Activated naive CD4-positive, alpha-beta T cell (primary cell): ENCODE data around the gene RPUSD4.

ENCODE experiments used
- DNase-seq, 4 experiments: peaks; one replicate each; lab custom pipeline; 2025; lab: John Stamatoyannopoulos, UW

RPUSD4 gene

GRCh38 chr11:126157326-126158030, 54.0 kb downstream of the RPUSD4 start:
- no peak for DNase-seq

DNA sequence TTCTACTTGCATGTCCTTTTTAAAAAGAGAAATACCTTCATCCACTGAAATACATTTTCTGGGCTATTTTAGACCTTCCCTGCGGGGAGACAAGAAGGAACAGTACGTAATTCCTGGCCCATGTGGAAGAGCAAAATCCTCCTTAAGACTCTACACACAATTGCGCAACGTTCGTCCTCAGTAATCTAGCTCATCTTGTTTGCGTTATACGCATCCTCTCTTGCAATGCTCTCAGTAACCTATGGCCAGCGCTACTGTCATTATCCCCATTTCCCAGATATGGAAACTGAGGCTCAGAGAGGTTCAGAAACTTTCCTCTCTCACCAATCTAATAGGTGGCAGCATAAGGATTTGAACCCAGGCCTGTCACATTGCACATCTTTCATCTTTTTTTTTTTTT, 54.6 kb downstream of the RPUSD4 start:
- no peak for DNase-seq

GRCh38 chr11:126155402-126156187, 55.9 kb downstream of the RPUSD4 start:
- no peak for DNase-seq

DNA sequence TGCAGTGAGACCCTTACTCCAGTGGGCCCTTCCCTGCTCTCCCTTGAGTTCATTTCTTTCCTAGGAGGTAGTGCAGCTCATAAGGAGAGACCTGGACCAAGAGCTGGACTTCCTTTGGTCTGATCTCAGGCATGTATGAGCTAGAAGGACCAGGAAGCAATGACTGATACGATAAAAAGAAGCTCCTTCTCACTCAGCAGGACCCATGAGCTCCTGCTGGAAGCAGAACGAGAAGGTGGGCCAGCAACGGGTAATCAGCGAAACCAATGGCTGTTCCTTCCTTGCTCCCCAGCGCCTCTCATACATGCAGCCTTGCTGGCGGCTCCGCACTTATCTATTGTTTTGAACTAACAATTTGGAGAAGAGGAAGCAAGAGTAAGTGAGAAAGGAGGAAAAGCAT, 56.8 kb downstream of the RPUSD4 start:
- DNase-seq, result no peak

- no peak for DNase-seq
These were observed 57.5 kb downstream of the RPUSD4 start for GRCh38 chr11:126153972-126154371.

- DNase-seq, result no peak
These were observed 58.4 kb downstream of the RPUSD4 start for GRCh38 chr11:126153006-126153405.

GRCh38 chr11:126152586-126152985, 58.9 kb downstream of the RPUSD4 start:
- no peak for DNase-seq

DNA sequence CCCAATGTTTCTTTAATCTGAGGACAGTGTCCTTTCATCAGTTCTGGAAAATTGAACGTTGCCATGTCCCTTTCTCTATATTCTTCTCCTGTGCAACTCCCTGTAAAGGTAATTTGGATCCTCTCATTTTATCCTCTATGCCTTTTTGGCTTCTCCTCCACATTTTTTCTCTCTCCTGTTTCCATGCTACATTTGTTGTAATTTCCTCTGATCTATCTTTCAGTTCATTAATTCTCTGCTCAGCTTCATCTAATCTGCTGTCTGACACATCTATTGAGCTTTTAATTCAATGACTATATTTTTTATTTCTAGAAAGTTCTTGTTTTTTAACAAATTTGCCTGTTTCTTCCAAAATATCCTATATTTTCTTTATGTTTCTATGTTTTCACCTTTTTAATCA, 59.3 kb downstream of the RPUSD4 start:
- no peak for DNase-seq
